ENCODE data around the gene ARHGAP15.
"Not testable (repeated sequence)": the region's sequence is repeated elsewhere in the genome, so short reads cannot be mapped to it uniquely, and the experiment has no call there.

Gene ARHGAP15

GRCh38 chr2:143526498-143526897 lies 397.3 kb downstream of the ARHGAP15 start:
- in situ Hi-C loops (cut with MboI; ENCODE audit: low pct_unique_long_range_greater_than_20kb, low sequenced_read_pairs): no loop called here
- no peak for DNase-seq

- DNase-seq: no peak
- in situ Hi-C loops (cut with MboI; ENCODE audit: low pct_unique_long_range_greater_than_20kb, low sequenced_read_pairs): no loop called here
These were observed 398.8 kb downstream of the ARHGAP15 start for GRCh38 chr2:143528021-143528420.

GRCh38 chr2:143529118-143529720 lies 400.0 kb downstream of the ARHGAP15 start:
- in situ Hi-C loops (cut with MboI; ENCODE audit: low pct_unique_long_range_greater_than_20kb, low sequenced_read_pairs): no loop called here
- no peak for DNase-seq

GRCh38 chr2:143530758-143531157 lies 401.5 kb downstream of the ARHGAP15 start:
- in situ Hi-C loops (cut with MboI; ENCODE audit: low pct_unique_long_range_greater_than_20kb, low sequenced_read_pairs): no loop called here
- no peak for DNase-seq

GRCh38 chr2:143532061-143532460 lies 402.8 kb downstream of the ARHGAP15 start:
- in situ Hi-C loops (cut with MboI; ENCODE audit: low pct_unique_long_range_greater_than_20kb, low sequenced_read_pairs): no loop called here

GRCh38 chr2:143533846-143534245 lies 404.6 kb downstream of the ARHGAP15 start:
- in situ Hi-C loops (cut with MboI; ENCODE audit: low pct_unique_long_range_greater_than_20kb, low sequenced_read_pairs): no loop called here
- DNase-seq: no peak

More at GRCh38 chr2:143532061-143532460, 402.8 kb downstream of the ARHGAP15 start:
- DNase-seq: no peak

- no peak for DNase-seq
- in situ Hi-C loops (cut with MboI; ENCODE audit: low pct_unique_long_range_greater_than_20kb, low sequenced_read_pairs): no loop called here
These were observed 406.6 kb downstream of the ARHGAP15 start for GRCh38 chr2:143535802-143536201.

GRCh38 chr2:143541899-143542298 lies 412.7 kb downstream of the ARHGAP15 start:
- in situ Hi-C loops (cut with MboI; ENCODE audit: low pct_unique_long_range_greater_than_20kb, low sequenced_read_pairs); DNase-seq: not testable (repeated sequence)

GRCh38 chr2:143545059-143545948 lies 416.1 kb downstream of the ARHGAP15 start:
- in situ Hi-C loops (cut with MboI; ENCODE audit: low pct_unique_long_range_greater_than_20kb, low sequenced_read_pairs): no loop called here
- no peak for DNase-seq

- in situ Hi-C loops (cut with MboI; ENCODE audit: low pct_unique_long_range_greater_than_20kb, low sequenced_read_pairs): no loop called here
These were observed 416.7 kb downstream of the ARHGAP15 start for GRCh38 chr2:143545949-143546255.

GRCh38 chr2:143548032-143548431 lies 418.8 kb downstream of the ARHGAP15 start:
- in situ Hi-C loops (cut with MboI; ENCODE audit: low pct_unique_long_range_greater_than_20kb, low sequenced_read_pairs): no loop called here
- DNase-seq: no peak

More at GRCh38 chr2:143545949-143546255, 416.7 kb downstream of the ARHGAP15 start:
- no peak for DNase-seq

GRCh38 chr2:143550500-143550899 lies 421.3 kb downstream of the ARHGAP15 start:
- in situ Hi-C loops (cut with MboI; ENCODE audit: low pct_unique_long_range_greater_than_20kb, low sequenced_read_pairs): no loop called here
- no peak for DNase-seq

GRCh38 chr2:143551971-143552650 lies 422.9 kb downstream of the ARHGAP15 start:
- in situ Hi-C loops (cut with MboI; ENCODE audit: low pct_unique_long_range_greater_than_20kb, low sequenced_read_pairs): no loop called here
- no peak for DNase-seq

GRCh38 chr2:143553261-143553660 lies 424.0 kb downstream of the ARHGAP15 start:
- in situ Hi-C loops (cut with MboI; ENCODE audit: low pct_unique_long_range_greater_than_20kb, low sequenced_read_pairs): no loop called here
- no peak for DNase-seq

- DNase-seq: no peak
- in situ Hi-C loops (cut with MboI; ENCODE audit: low pct_unique_long_range_greater_than_20kb, low sequenced_read_pairs): no loop called here
These were observed 429.4 kb downstream of the ARHGAP15 start for GRCh38 chr2:143558665-143559064.

- in situ Hi-C loops (cut with MboI; ENCODE audit: low pct_unique_long_range_greater_than_20kb, low sequenced_read_pairs): no loop called here
- no peak for DNase-seq
These were observed 429.9 kb downstream of the ARHGAP15 start for GRCh38 chr2:143559147-143559546.

GRCh38 chr2:143560724-143561123 lies 431.5 kb downstream of the ARHGAP15 start:
- in situ Hi-C loops (cut with MboI; ENCODE audit: low pct_unique_long_range_greater_than_20kb, low sequenced_read_pairs): no loop called here
- DNase-seq: no peak

- in situ Hi-C loops (cut with MboI; ENCODE audit: low pct_unique_long_range_greater_than_20kb, low sequenced_read_pairs): no loop called here
- DNase-seq: no peak
These were observed 435.2 kb downstream of the ARHGAP15 start for GRCh38 chr2:143564419-143564818.

GRCh38 chr2:143571747-143572146 lies 442.5 kb downstream of the ARHGAP15 start:
- in situ Hi-C loops (cut with MboI; ENCODE audit: low pct_unique_long_range_greater_than_20kb, low sequenced_read_pairs): no loop called here
- no peak for DNase-seq

- no peak for DNase-seq
- in situ Hi-C loops (cut with MboI; ENCODE audit: low pct_unique_long_range_greater_than_20kb, low sequenced_read_pairs): no loop called here
These were observed 443.2 kb downstream of the ARHGAP15 start for GRCh38 chr2:143572421-143572820.

Data from KBM-7 (cell line).